HG03097 (cell line): ENCODE measurements around the gene ZNF853.

ENCODE experiments used
- ATAC-seq: cut with Tn5 transposase; IDR thresholded peaks from one replicate; pipeline ENCODE4 v1.9.1; 2021; ENCODE audit not compliant: unreplicated experiment, low FRiP score

Gene ZNF853

DNA sequence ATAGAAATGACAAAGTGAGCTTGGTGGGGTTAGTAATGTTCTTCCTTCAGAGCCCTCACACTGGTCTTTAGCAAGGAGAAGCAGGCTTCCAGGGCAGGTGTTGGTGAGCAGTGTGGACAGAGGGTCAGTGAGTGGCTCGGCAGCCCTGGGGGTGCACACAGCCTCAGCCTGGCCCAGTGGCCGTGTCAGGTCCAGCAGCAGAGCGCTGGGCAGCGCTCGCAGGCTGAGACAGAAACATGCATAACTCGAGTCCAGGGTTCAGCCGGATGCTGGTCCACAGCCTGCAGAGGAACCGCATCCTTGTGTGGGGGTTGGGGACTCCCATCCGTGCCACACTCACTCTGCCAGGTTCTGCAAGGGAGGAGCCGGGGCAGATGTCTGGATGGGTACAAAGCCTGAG lies 11.0 kb upstream of the ZNF853 start:
- no peak for ATAC-seq

DNA sequence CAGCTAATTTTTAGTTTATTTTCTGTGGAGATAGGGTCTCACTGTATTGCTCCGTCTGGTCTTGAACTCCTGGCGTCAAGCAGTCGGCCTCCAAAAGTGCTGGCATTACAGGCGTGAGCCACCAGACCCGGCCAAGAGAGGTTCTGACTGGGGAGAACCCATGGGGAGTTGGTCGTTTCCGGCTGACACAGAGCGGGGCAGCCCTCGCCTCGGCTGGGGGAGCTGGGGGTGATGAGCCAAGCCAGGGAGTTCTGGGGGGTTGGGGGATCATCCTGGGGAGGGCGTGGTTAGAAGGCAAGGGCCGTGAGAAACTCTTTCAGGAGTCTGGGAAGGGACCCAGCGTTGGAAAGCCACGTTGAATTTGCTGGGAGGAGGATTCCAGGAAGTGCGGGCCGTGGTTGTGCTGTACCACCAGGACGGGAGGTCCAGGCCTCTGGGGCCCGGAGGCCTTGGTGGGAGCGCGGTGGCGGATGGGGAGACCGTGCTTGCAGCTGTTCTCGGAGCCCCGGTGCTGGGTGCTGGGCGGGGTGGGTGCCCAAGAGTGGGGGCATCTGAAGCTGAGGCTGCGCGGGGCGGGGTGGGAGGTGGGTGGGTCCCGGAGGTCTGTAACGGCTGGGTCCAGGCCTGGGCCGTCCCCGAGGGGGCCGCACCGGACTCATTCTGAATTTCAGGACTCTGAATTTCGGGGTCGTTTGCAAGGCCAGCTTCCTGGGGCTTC lies 8.4 kb upstream of the ZNF853 start:
- ATAC-seq: no peak

DNA sequence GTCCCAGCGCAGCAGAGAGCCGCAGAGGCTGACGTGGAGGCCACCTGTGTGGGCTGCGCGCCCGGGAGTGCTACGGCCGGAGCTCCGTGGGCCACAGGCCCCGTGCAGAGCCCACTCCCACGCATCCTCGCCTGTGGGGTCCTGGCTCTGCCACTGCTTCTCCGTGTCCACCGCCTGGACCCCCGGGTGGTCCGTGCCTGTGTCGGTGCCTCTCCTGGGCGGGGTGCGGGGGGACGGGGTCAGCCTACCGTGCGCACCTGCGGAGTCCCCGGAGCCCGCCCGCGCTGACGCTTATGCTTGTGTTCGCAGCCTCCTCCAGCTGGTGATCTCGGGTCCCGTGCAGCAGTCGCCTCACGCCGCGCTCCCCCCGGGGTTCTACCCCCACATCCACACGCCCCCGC lies 7.8 kb upstream of the ZNF853 start:
- no peak for ATAC-seq

DNA sequence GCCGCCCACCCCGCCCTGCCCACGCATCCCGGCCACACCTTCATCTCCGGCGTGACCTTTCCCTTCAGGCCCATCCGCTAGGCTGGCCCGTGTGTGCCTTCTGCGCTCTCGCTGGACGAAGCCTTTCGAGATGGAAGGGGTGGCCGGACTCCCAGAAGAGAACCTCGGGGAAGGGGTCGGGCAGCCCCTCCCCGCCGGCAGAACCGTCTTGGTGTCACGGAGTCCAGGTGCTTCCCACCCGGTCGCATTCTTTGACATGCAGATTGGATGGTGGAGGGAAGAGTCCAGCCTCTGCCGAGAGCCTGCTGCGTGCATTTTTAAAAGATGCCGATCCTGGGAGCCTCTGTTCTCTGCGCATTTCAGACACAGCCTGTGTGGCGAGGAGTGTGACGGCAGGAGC lies 7.3 kb upstream of the ZNF853 start:
- no peak for ATAC-seq

DNA sequence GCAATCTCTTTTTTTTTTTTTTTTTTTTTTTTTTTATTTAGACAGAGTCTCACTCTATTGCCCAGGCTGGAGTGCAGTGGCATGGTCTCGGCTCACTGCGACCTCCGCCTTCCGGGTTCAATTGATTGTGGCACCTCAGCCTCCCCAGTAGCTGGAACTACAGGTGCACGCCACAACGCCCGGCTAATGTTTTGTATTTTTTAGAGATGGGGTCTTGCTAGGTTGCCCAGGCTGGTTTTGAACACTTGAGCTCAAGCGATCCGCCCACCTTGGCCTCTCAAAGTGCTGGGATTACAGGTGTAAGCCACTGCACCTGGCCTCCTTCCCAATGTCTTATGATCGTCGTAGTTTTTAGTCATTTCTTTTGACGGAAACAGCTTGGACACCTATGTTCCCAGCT lies 6.6 kb upstream of the ZNF853 start:
- no peak for ATAC-seq

DNA sequence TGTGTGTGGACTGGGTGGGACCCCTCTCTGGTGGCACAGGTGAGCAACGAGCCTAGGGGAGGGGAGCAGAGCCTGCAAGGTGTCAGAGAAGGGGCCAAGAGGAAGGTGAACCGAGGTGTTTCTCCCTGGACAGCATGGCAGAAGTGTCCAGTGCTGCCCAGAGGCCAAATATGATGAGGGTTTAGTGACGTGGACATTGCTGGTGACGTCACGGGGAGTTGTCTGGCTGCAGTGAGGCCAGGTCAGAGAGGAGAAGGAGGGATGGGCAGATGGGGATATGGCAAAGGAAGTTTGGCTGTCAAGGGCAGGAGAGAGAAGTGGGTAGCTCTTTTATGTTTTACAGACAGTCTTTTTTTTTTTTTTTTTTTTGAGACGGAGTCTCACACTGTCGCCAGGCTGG lies 2.6 kb upstream of the ZNF853 start:
- ATAC-seq: no peak

DNA sequence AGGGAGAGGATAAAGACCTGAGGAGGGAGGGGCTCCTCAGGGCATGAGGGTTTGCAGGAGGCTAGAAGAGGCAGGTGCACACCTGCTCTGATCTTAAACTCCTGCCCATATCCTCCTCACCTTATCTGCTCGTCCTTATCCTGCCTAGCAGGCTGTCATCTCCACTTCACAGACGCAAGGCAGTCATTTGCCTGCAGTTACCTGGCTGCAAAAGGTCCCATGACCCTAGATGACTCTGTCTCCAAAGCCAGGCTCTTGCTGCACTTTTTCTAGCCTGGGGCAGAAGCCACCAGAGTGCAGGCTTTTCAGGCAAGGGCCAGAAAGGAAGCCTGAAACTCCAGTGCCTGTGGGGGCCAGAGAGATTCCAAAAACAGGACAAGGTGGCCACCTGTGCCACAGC lies 1.7 kb upstream of the ZNF853 start:
- ATAC-seq: no peak

DNA sequence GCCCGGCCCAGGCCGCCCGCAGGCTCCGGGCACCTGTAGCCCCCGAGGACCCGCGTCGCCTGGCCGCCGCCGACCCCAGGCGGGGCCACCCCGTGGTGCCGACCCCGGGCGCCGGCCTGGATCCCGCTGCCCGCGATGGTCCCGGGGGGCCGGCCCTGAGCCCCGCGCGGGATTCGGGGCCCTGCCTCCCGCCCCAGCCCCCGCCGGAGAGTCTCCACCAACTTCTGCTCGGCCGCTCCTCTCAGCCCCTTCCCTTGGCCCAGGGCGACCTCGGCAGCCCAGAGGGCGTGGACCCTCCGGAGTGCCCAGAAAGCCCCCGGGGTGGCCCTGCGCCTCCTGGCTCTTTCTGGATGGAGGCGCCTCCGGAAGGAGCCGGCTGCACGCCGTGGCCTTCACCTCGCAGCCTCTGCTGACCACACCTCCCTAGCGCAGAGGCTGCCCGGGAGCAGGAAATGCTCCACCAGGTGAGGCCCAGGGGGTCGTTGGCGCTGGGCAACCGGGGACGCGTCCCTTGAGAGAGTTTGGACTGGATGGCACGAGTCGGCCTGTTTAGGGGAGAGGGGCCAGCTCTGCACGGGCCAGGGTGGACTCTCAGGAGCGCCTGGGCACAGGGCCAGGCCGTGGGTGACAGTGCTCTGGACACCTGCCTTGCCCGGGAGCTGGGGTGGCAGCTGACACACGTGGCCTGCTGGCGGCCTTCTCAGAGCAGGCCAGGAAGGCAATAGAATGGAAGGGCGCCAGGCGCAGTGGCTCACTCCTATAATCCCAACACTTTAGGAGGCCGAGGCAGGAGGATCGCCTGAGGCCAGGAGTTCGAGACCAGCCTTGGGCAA lies 529 bp downstream of the ZNF853 start:
- no peak for ATAC-seq

DNA sequence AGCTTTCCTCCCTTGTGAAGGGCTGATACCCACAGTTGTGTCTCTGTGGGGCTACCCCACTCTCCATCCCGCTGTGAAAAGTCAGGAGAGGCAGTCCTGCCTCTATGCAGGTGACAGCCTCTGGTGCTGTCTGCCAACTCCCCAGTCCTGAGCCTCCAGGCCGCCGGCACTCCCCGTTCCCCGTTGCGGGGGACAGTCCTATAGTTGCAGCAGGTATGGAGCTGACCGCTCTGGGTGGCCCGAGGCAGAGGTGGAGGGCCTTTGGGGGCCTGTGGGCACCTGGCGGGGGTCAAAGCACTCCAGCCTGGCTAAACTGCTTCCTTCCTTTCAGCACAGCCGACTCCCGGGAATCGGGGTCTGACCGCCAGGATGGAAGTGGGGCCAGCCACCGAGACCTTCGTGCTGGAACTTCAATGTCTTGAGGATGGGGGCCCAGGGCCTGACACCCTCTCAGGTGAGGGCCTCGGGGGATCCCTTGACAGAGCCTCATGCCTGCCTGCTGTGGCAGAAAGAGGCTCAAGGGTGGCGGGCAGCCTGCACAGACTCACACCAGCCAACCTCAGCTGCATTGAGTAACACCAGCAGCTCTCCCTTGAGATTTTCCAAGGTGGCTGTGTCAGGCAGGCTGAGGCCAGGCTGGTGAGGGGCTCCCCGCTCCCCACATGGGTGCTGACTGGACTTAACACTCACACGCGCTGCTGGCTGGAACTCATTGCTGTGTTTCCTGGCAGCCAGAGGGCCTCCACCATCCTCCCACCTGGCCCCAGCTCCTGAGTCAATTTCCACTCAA lies 1.6 kb downstream of the ZNF853 start:
- no peak for ATAC-seq

DNA sequence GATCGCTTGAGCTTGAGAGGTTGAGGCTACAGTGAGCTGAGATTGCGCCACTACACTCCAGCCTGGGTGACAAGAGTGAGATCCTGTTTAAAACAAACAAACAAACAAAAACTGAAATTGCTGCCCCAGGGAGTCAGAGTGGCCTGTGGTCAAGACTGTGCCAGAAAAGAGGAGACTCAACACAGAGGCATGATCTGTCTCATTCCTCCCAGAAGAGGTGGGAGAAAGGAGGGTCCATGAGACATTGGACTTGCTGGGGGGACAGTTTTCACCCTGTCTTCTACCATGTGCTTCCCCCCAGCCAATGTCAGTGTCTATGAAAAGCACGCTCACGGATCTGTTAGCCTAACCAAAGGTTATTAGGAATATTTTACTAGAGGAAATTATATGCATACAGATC lies 3.2 kb downstream of the ZNF853 start:
- no peak for ATAC-seq

DNA sequence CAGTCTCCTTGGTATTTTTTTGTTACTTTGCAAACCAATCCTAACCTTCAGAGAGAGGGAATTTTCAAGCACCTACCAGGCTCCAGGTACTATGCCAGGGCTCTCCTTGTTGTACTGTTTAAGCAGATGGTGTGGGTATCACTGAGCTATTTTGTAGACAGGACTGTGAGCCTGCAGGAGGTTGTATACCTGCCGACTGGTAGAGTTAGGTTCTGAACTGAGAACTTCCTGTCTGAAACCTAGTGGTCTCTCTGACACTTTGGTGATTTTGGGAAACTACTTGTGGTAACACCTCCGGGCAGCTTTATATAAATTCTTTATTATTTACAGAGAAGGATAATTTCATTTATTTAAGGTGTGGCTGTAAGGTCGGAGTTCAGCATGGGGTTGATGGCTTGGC lies 4.6 kb downstream of the ZNF853 start:
- ATAC-seq: no peak

DNA sequence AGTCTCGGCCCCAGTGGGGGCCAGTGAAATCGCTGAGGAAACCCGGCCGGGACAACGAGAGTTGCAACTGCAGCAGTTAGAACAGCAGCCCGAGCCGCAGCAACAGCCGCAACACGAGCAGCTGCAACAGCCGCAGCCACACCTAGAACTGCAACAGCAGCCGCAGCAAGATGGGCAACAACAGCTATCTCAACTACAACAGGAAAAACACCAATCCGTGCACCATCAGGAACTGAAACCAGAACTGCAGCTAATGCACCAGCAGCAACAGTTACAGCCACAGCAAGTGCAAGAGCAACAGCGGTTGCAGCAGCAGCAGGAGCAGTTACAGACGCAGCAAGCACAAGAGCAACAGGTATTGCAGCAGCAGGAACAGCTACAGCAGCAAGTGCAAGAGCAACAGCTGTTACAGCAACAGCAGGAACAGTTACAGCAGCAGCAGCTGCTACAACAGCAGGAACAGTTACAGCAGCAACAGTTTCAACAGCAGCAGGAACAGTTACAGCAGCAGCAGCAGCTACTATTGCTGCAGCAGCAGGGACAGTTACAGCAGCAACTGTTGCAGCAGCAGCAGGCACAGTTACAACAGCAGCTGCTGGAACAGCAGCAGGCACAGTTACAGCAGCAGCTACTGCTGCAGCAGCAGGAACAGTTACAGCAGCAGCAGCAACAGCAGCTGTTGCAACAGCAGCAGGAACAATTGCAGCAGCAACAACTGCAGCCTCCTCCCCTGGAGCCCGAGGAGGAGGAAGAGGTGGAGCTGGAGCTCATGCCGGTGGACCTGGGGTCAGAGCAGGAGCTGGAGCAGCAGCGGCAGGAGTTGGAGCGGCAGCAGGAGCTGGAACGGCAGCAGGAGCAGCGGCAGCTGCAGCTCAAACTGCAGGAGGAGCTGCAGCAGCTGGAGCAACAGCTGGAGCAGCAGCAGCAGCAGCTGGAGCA lies 6.1 kb downstream of the ZNF853 start:
- ATAC-seq: no peak

DNA sequence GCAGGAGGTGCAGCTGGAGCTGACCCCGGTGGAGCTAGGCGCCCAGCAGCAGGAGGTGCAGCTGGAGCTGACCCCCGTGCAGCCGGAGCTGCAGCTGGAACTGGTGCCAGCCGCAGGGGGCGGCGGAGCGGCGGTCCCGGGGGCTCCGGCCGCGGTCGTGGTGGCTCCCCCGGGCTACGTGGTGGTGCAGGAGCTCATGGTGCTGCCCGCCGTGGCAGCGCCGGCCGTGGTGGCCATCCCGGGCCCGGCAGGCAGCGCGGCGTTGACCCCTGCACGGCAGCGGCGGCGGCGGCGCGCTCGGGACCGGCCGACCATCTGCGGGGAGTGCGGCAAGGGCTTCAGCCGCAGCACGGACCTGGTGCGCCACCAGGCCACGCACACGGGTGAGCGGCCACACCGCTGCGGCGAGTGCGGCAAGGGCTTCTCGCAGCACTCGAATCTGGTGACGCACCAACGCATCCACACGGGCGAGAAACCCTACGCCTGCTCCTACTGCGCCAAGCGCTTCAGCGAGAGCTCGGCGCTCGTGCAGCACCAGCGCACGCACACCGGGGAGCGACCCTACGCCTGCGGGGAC lies 6.8 kb downstream of the ZNF853 start:
- ATAC-seq: no peak

DNA sequence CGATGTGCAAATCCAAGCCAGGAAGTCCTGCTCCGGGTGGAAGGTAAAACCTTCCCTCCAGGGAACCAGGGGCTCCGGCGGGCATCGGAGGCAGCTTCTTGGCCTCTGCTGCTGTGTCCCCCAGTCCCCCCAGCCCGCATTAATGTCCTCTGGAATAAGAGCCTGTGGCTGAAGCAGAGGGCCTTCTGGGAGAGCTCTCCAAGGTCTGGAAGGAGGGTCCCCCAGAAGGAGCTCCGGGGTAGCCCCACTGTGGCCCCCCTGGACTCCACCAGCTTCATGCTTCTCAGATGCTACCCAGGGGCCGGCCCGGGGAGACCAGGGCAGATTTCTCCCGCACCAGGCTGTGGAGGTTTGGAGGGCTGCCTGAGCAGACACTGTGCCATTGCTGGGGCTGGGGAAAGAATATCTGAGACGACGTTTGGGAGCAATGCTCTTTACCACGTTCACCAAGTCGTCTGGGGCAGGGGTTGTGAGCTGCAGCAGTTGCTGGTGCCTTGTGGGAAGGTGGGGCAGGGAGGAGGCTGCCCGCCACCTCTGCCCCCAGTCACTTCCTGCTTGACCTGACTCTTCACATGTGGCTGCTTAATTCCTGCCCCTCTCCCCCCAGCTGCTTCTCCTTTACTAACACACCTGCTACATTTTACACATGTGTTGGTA lies 8.3 kb downstream of the ZNF853 start:
- ATAC-seq: no peak

DNA sequence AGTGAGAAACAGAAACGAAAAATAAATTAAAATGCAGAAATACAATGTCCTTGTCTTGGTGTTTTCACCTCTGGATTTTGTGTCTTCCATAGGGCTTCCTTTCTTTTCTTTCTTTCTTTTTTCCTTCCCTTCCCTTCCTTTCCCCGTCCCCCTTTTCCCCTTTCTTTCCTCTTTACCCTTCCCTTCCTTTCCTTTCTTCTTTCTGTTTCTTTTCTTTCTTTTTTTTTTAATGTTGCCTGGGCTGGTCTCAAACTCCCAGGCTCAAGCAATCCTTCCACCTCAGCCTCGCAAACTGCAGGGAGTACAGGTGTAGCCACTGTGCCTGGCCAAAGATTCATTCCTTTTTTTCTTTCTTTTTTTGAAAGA lies 8.8 kb downstream of the ZNF853 start:
- no peak for ATAC-seq

DNA sequence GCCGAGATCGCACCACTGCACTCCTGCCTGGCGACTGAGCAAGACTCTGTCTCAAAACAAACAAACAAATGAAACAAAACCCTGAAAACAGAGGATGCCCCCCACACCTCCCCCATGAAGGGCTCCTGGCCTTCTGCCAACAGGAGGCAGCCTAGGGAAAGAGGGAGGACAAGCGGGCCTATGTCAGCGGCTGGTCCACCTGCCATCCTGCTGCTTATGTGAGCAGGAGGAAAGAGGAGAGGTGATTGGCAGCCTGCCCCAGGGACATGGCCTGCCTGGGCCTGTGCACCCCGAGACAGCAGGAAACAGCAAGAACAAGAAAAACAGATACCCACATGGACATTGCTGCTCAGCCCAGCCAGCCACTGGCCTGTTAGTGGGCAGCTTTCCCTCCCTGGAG lies 12.6 kb downstream of the ZNF853 start:
- ATAC-seq: no peak

DNA sequence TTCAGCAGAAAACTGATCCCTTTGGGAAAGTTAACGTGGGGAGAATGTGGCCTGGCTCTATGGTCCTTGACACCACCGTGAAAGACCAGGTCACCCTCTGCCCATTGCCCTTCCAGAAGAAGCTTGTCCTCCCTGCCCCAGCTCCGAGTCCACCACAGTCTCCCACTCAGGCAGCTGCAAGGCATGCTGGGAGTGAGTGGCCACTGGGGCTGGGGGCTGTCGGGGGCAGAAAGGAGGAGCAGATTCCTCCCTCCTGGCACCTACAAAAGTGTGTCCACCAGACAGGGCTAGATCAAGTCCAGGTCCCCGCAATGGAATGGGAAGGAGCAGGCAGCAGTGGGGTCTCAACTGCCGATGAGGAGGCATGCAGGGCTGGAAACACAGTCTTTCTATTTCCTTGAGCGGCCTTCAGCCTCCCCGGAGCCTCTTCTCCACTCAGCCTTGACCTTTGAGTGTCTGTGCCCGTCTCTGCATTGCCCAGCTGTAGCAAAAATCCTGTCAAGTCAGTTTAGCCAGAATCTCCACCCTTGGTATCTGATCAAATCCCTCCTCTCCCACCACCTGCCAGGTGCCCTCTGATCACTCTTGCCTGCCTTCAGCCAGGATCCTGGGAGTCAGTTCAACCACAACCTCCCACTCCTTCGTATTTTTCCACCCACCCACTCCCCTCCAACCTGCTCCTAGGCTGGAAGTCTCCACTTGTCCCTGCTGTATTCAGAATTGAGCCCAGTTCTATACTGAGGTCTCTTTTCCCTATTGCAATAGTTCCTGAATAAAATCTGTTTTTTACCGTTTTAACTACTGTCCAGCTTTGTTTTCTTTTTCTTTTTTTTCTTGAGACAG lies 14.8 kb downstream of the ZNF853 start:
- no peak for ATAC-seq

DNA sequence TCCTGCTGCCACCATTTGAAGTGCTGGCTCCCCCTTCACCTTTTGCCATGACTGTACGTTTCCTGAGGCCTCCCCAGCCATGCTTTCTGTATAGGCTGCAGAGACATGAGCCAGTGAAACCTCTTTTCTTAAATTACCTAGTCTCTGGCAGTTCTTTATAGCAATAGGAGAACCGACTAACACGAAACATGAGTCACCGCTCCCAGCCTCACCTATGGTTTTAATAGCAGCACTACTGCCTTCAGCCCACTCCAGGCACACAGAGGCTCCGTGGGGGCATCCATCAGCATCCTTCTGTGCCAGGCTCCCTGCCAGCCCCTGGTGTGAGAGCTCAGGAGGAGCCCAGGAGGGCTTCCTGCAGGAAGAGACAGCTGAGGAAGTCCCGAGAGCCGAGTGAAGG lies 16.2 kb downstream of the ZNF853 start:
- no peak for ATAC-seq

DNA sequence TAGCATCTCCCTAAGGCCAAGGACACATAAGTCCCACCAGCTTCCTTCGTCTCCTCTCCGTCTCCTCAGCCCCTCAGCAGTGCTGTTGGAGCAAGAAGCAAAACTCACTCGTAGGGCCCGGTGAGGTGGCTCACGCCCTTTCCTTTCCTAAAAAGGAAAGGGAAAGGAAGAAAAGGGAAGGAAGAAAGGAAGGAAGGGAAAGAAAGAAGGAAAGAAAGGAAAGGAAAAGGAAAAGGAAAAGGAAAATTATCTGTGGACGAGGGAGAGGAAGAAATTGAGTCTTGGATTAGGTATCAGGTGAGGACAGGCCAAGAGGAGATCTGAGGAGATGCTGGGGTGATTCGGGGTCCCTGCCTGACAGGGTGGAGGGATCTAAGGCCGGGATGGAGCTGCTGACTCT lies 18.6 kb downstream of the ZNF853 start:
- no peak for ATAC-seq
